Esophagus squamous epithelium (tissue), 5 donors: ENCODE data around the gene DLL1. TPM values are rescaled to one million over a fixed set of nuclear protein-coding genes. Genes with fewer than 3 reads are reported as not detected.

Source experiments
- DNase-seq: peaks from one replicate; lab custom pipeline; 2025; lab: John Stamatoyannopoulos, UW
- H3K27ac ChIP-seq, 4 donors: fragments of 200-600 bp; sonication (generic); one replicate each; pipeline ENCODE4 v1.5.1; 2016 to 2019; ENCODE audit warnings: mild to moderate bottlenecking in 1 of 4
- H3K27me3 ChIP-seq, 4 donors: fragments of 200-600 bp; sonication (generic); 1 replicate in 3 of 4; 2 replicates in 1 of 4; pipeline versions ENCODE4 v1.5.1 to v1.6.0; 2017 to 2021; ENCODE audit warnings: antibody characterized with exemption in 1 of 4
- H3K36me3 ChIP-seq, 3 donors: fragments of 200-600 bp; sonication (generic); one replicate each; pipeline ENCODE4 v1.5.1; 2016 to 2019
- H3K4me1 ChIP-seq, 3 donors: fragments of 200-600 bp; sonication (generic); one replicate each; pipeline ENCODE4 v1.5.1; 2017 to 2019
- H3K4me3 ChIP-seq, 4 donors: fragments of 200-600 bp; sonication (generic); 1 replicate in 3 of 4; 2 replicates in 1 of 4; pipeline ENCODE4 v1.5.1; 2016 to 2019; ENCODE audit warnings: mild to moderate bottlenecking in 2 of 4, moderate library complexity in 1 of 4
- H3K9me3 ChIP-seq, 3 donors: fragments of 200-600 bp; sonication (generic); one replicate each; pipeline ENCODE4 v1.5.1; 2016 to 2019
- CTCF ChIP-seq, 6 experiments: fragments of 450-650 bp in 4 of 6; fragments of 200-600 bp in 2 of 6; sonication (generic) in 2 of 6; IDR thresholded peaks; one replicate each; pipeline ENCODE4 v1.5.1; 2016 to 2019; ENCODE audit warnings: antibody characterized with exemption in 6 of 6, mild to moderate bottlenecking in 4 of 6, moderate library complexity in 4 of 6
- POLR2A ChIP-seq, 4 donors: fragments of 450-650 bp; IDR thresholded peaks; one replicate each; pipeline ENCODE4 v1.6.1; 2017; ENCODE audit warnings: antibody characterized with exemption in 4 of 4, mild to moderate bottlenecking in 4 of 4, moderate library complexity in 3 of 4
- WGBS, 2 donors: methylation state at CpG; one replicate each; pipeline ENCODE4 v1.1.5; 2018; 5-methylcytosine and 5-hydroxymethylcytosine counted together
- intact Hi-C: fragments of 100-400 bp; cut with DNase I; formaldehyde crosslinking; loops from one replicate; pipeline ENCODE4 v1.15.0; 2022
- total RNA-seq, 4 donors: library from RNA; depleted of rRNA; stranded (reverse); fragments of >200 nt; gene quantifications; one replicate each; pipeline ENCODE4 v1.1.0, GENCODE V29; 2016
- donor health status: DM: yes; HTN: yes; CAD: no.

DLL1 gene
- total RNA-seq, 4 donors from 2014 or later, result 8.3 to 37.6 (median 15.1) TPM

- peaks cover 0 to 62% (median 9%) of the 10 kb centered on the region in 3 donors for H3K36me3 ChIP-seq
- WGBS, 2 donors, result 43 to 67% methylated on average over 3 to 13 of the region's 26 CpGs
- DNase-seq, result no peak
- peaks cover 24 to 73% (median 44%) of the 10 kb centered on the region in 3 donors for H3K4me1 ChIP-seq
- H3K4me3 ChIP-seq, result peak overlapping the region in 3 of 4 donors; percentile 68 to 79 (median 75)
- intact Hi-C loops, result no loop called here
- peaks cover 0 to 53% (median 0%) of the 10 kb centered on the region in 4 donors for H3K27me3 ChIP-seq
- H3K9me3 ChIP-seq, result no peaks in the 10 kb centered on the region
- no peak for TF ChIP-seq CTCF (IDR thresholded peaks at IDR 0.05)
- no peak for TF ChIP-seq POLR2A (IDR thresholded peaks at IDR 0.05)
- H3K27ac ChIP-seq, result peak overlapping the region in 3 of 4 donors; percentile 64 to 89 (median 84)
These were observed 4.5 kb downstream of the DLL1 start for GRCh38 chr6:170286246-170286933.

- 79 to 93% methylated on average over 2 of the region's 5 CpGs for WGBS, 2 donors
- H3K36me3 ChIP-seq, result peaks cover 0 to 62% (median 9%) of the 10 kb centered on the region in 3 donors
- H3K4me1 ChIP-seq, result peaks cover 27 to 73% (median 46%) of the 10 kb centered on the region in 3 donors
- H3K27ac ChIP-seq, result peak overlapping the region in 1 of 4 donors; percentile 7
- H3K9me3 ChIP-seq, result no peaks in the 10 kb centered on the region
- DNase-seq, result no peak
- intact Hi-C loops, result no loop called here
- H3K4me3 ChIP-seq, result no peak overlapping the region
- H3K27me3 ChIP-seq, result peaks cover 0 to 44% (median 0%) of the 10 kb centered on the region in 4 donors
- TF ChIP-seq CTCF (IDR thresholded peaks at IDR 0.05) (no peak), POLR2A (IDR thresholded peaks at IDR 0.05) (no peak)
These were observed 5.4 kb downstream of the DLL1 start for GRCh38 chr6:170285482-170285881.

DNA sequence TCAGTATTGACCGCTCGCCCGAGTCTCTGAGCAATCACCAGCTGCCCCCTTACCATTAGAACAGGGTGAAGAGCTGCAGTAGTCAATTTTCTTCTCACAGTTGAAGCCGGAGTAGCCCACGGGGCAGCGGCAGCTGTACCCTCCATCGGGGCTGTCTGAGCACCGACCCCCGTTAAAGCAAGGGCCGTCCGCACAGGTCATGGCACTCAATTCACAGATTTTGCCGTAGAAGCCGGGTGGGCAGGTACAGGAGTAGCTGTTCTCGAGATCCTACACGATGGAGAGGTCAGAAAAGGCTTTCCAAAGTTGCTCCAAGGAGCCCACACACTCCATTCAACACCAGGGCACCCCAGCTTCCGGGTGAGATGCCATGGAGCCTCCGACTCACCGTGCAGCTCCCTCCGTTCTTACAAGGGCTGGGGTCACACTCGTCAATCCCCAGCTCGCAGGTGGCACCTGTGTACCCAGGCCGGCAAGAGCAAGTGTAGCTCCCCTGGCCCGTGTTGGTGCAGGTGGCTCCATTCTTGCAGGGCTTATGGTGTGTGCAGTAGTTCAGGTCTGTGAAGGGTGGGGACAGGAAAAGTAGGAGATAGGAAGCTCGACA lies 5.9 kb downstream of the DLL1 start:
- Histone ChIP-seq H3K27ac (peak overlapping the region in 1 of 4 donors; percentile 7), H3K4me3 (no peak overlapping the region), H3K9me3 (no peaks in the 10 kb centered on the region), H3K36me3 (peaks cover 0 to 62% (median 9%) of the 10 kb centered on the region in 3 donors), H3K27me3 (peaks cover 0 to 44% (median 0%) of the 10 kb centered on the region in 4 donors), H3K4me1 (peaks cover 30 to 73% (median 49%) of the 10 kb centered on the region in 3 donors)
- DNase-seq, result no peak
- intact Hi-C loops, result no loop called here
- no peak for TF ChIP-seq CTCF (IDR thresholded peaks at IDR 0.05)
- no peak for TF ChIP-seq POLR2A (IDR thresholded peaks at IDR 0.05)
- 91 to 93% methylated on average over 8 to 9 of the region's 24 CpGs for WGBS, 2 donors

DNA sequence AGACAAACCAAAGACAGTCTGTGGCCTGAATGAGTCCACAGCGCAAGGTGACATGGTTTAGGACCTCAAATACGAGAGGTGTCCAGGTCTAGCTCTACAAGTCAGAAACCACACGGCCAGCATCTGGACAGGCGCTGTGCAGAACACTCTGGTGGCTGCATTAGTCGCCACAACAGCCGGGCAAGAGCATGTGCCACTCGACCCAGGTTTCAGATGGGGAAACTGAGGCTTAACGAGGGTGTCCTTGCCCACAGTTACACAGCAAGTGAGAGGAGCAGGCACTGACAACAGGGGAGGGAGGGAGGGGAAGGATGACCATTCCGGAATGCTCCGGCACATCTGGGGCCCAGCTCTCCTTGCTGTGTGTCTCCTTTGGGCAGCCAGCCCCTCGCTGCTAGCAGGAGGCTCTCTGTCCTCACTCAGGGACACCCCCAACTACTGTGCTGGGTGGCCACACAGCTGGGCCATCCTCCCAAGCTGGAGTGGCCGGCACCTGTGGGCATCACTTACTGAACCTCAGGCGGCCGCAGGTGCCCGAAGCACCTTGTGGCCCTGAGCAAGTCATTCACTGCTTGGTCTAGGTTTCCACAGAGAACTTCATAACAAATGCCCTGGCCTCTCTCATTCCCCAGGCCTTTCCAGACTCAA lies 6.6 kb downstream of the DLL1 start:
- peaks cover 28 to 73% (median 52%) of the 10 kb centered on the region in 3 donors for H3K4me1 ChIP-seq
- no peak overlapping the region for H3K4me3 ChIP-seq

More for the DNA sequence above, 6.6 kb downstream of the DLL1 start:
- H3K36me3 ChIP-seq, result peaks cover 0 to 62% (median 9%) of the 10 kb centered on the region in 3 donors
- DNase-seq, result no peak
- no peak overlapping the region for H3K27ac ChIP-seq
- peaks cover 0 to 37% (median 0%) of the 10 kb centered on the region in 4 donors for H3K27me3 ChIP-seq
- intact Hi-C loops, result no loop called here
- WGBS, 2 donors, result 89 to 97% methylated on average over 4 to 10 of the region's 15 CpGs
- no peaks in the 10 kb centered on the region for H3K9me3 ChIP-seq
- no peak for TF ChIP-seq CTCF (IDR thresholded peaks at IDR 0.05)
- TF ChIP-seq POLR2A (IDR thresholded peaks at IDR 0.05), result no peak
